Fibroblast of lung (primary cell): Measurements from ENCODE around the gene BBX. TPM values are rescaled to one million over a fixed set of nuclear protein-coding genes. Genes with fewer than 3 reads are reported as not detected.
"Not testable (repeated sequence)": the region's sequence is repeated elsewhere in the genome, so short reads cannot be mapped to it uniquely, and the experiment has no call there.

Source experiments
- DNase-seq, 2 donors: peaks; one replicate each; pipeline versions ENCODE4 v3.0.0 to v3.0.0-alpha.2; 2010; ENCODE audit warnings: low read depth in 2 of 2
- H2AFZ ChIP-seq: 2 replicates; pipeline ENCODE4 v1.5.1; 2012; ENCODE audit warnings: low read length, control low read depth, inconsistent platforms
- H3K27ac ChIP-seq: 2 replicates; pipeline ENCODE4 v1.5.1; 2011; ENCODE audit warnings: low read length, control low read depth; ENCODE audit not compliant: insufficient read depth
- H3K27me3 ChIP-seq: 2 replicates; pipeline ENCODE4 v1.5.1; 2011; ENCODE audit warnings: mild to moderate bottlenecking, low read length; ENCODE audit not compliant: control insufficient read depth, insufficient read depth
- H3K36me3 ChIP-seq: 2 replicates; pipeline ENCODE4 v1.5.1; 2011; ENCODE audit warnings: low read length; ENCODE audit not compliant: control insufficient read depth, insufficient read depth
- H3K4me1 ChIP-seq: 2 replicates; pipeline ENCODE4 v1.5.1; 2011; ENCODE audit warnings: low read length; ENCODE audit not compliant: control insufficient read depth, insufficient read depth; ENCODE audit errors: extremely low read depth
- H3K4me2 ChIP-seq: 2 replicates; pipeline ENCODE4 v1.5.1; 2011; ENCODE audit warnings: low read length, control low read depth; ENCODE audit not compliant: insufficient read depth; ENCODE audit errors: extremely low read depth
- H3K4me3 ChIP-seq, 4 experiments: fragments of 200-600 bp in 1 of 4; sonication (generic) in 1 of 4; replicated peaks in 1 of 4; 2 replicates each; pipeline ENCODE4 v1.5.1; 2011 to 2016; ENCODE audit warnings: low read length in 4 of 4, low read depth in 3 of 4, mild to moderate bottlenecking in 3 of 4, control low read depth in 2 of 4, inconsistent platforms in 1 of 4, mixed read lengths in 1 of 4; ENCODE audit not compliant: insufficient read depth in 1 of 4; ENCODE audit errors: control extremely low read depth in 1 of 4
- H3K79me2 ChIP-seq: 2 replicates; pipeline ENCODE4 v1.5.1; 2012; ENCODE audit warnings: mild to moderate bottlenecking, low read length, inconsistent platforms; ENCODE audit not compliant: control insufficient read depth, insufficient read depth
- H3K9ac ChIP-seq: 2 replicates; pipeline ENCODE4 v1.5.1; 2011; ENCODE audit warnings: mild to moderate bottlenecking, low read length, control low read depth; ENCODE audit not compliant: insufficient read depth
- H3K9me3 ChIP-seq: 2 replicates; pipeline ENCODE4 v1.5.1; 2012; ENCODE audit warnings: low read depth, low read length; ENCODE audit not compliant: control insufficient read depth, insufficient read depth
- H4K20me1 ChIP-seq: 2 replicates; pipeline ENCODE4 v1.5.1; 2011; ENCODE audit warnings: low read length; ENCODE audit not compliant: control insufficient read depth, insufficient read depth; ENCODE audit errors: extremely low read depth
- CTCF ChIP-seq, 2 donors: IDR thresholded peaks in 1 of 2; conservative IDR thresholded peaks in 1 of 2; 1 replicate in 1 of 2; 2 replicates in 1 of 2; pipeline ENCODE4 v1.5.1; 2011 to 2012; ENCODE audit warnings: low read length in 2 of 2, control low read depth in 1 of 2, inconsistent platforms in 1 of 2, low read depth in 1 of 2, mild to moderate bottlenecking in 1 of 2
- EZH2 ChIP-seq: IDR thresholded peaks from 2 replicates; pipeline ENCODE4 v1.5.1; 2012; ENCODE audit warnings: low read length, control low read depth, mild to moderate bottlenecking; ENCODE audit errors: missing control alignments
- polyA plus RNA-seq, 2 donors: library from polyadenylated mRNA; depleted of rRNA in 1 of 2; stranded (reverse) in 1 of 2; unstranded in 1 of 2; fragments of >200 nt; gene quantifications; 2 replicates each; pipeline ENCODE4 v1.2.1, GENCODE V29; 2011 to 2012; ENCODE audit warnings: missing spikeins in 1 of 2
- total RNA-seq: library from RNA; depleted of rRNA; stranded (reverse); fragments of >200 nt; gene quantifications from 2 replicates; pipeline ENCODE4 v1.2.1, GENCODE V29; 2014

The BBX gene
- total and polyA plus RNA-seq, 2 donors (not counting 1 experiment from before 2014, with no cell fraction given): 50.0 to 71.2 TPM

- Histone ChIP-seq H3K79me2 (no peaks in the 10 kb centered on the region), H3K27ac (no peak overlapping the region), H3K27me3 (no peaks in the 10 kb centered on the region), H3K4me1 (peaks cover 2% of the 10 kb centered on the region), H3K9ac (no peak overlapping the region), H3K9me3 (no peaks in the 10 kb centered on the region), H3K4me2 (no peak overlapping the region), H4K20me1 (no peaks in the 10 kb centered on the region), H2AFZ (no peak overlapping the region), H3K4me3 (no peak overlapping the region), H3K36me3 (no peaks in the 10 kb centered on the region)
- TF ChIP-seq CTCF (conservative IDR thresholded peaks at IDR 0.05 in 1 of 2, IDR thresholded peaks at IDR 0.05 in 1 of 2; ENCODE audit: low read depth in 1 of 2, low read length in 2 of 2) (peak in 1 of 2 donors; percentile 1), EZH2 (no peak)
- no peak for DNase-seq
These were observed 164.4 kb downstream of the BBX start for GRCh38 chr3:107687056-107687581.

DNA sequence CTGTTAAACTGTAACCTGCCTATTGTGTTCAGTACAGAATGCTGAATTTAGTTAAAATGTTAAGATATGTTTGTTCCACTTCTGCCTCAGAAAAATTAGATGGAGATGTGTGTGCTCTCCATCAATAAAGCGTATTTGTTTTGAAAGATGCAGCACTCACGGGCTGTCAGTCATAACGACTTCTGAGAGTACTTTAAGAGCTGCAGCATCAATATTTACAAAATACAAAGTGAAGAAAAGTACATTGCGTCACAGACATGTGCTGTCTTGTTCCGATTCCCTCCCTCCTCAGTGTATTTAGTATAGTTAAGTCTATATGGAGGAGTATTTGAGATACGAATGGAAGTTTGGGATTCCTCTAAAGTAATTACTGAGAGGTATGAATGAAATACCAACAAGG is 166.6 kb downstream of the BBX start:
- H3K4me3 ChIP-seq: no peak overlapping the region
- no peaks in the 10 kb centered on the region for H3K4me1 ChIP-seq
- TF ChIP-seq EZH2 (no peak), CTCF (conservative IDR thresholded peaks at IDR 0.05 in 1 of 2, IDR thresholded peaks at IDR 0.05 in 1 of 2; ENCODE audit: low read depth in 1 of 2, low read length in 2 of 2) (no peak)
- no peak overlapping the region for H2AFZ ChIP-seq
- H4K20me1 ChIP-seq: no peaks in the 10 kb centered on the region
- no peaks in the 10 kb centered on the region for H3K27me3 ChIP-seq
- H3K79me2 ChIP-seq: no peaks in the 10 kb centered on the region
- DNase-seq: peak in 1 of 2 donors; percentile 28
- H3K9me3 ChIP-seq: no peaks in the 10 kb centered on the region
- no peaks in the 10 kb centered on the region for H3K36me3 ChIP-seq
- no peak overlapping the region for H3K9ac ChIP-seq
- H3K4me2 ChIP-seq: no peak overlapping the region
- H3K27ac ChIP-seq: no peak overlapping the region

GRCh38 chr3:107690522-107691138 is 167.9 kb downstream of the BBX start:
- H4K20me1 ChIP-seq: no peaks in the 10 kb centered on the region
- no peaks in the 10 kb centered on the region for H3K9me3 ChIP-seq
- H3K4me1 ChIP-seq: no peaks in the 10 kb centered on the region
- H3K9ac ChIP-seq: no peak overlapping the region
- TF ChIP-seq CTCF (conservative IDR thresholded peaks at IDR 0.05 in 1 of 2, IDR thresholded peaks at IDR 0.05 in 1 of 2; ENCODE audit: low read depth in 1 of 2, low read length in 2 of 2) (peak; percentile 30 to 58), EZH2 (no peak)
- H3K4me3 ChIP-seq: no peak overlapping the region
- H2AFZ ChIP-seq: no peak overlapping the region
- H3K27ac ChIP-seq: no peak overlapping the region
- no peaks in the 10 kb centered on the region for H3K27me3 ChIP-seq
- peak; percentile 64 to 80 for DNase-seq
- no peaks in the 10 kb centered on the region for H3K36me3 ChIP-seq
- H3K4me2 ChIP-seq: no peak overlapping the region
- no peaks in the 10 kb centered on the region for H3K79me2 ChIP-seq

DNA sequence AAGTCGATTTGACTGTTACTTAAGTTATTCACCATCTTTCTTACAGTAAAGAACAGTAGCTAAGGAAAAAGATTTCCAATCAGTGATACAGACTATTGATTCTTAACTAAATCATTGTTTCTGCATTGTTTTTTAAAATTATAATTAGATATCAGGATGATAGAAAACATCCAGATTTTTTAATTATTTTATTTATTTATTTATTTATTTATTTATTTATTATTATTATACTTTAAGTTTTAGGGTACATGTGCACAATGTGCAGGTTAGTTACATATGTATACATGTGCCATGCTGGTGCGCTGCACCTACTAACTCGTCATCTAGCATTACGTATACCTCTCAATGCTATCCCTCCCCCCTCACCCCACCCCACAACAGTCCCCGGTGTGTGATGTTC is 169.2 kb downstream of the BBX start:
- not testable (repeated sequence) for H4K20me1 ChIP-seq, H3K9me3 ChIP-seq, DNase-seq, H3K36me3 ChIP-seq, H3K4me2 ChIP-seq, H3K27me3 ChIP-seq, H3K9ac ChIP-seq, H2AFZ ChIP-seq, H3K4me3 ChIP-seq, H3K4me1 ChIP-seq, H3K27ac ChIP-seq, H3K79me2 ChIP-seq

DNA sequence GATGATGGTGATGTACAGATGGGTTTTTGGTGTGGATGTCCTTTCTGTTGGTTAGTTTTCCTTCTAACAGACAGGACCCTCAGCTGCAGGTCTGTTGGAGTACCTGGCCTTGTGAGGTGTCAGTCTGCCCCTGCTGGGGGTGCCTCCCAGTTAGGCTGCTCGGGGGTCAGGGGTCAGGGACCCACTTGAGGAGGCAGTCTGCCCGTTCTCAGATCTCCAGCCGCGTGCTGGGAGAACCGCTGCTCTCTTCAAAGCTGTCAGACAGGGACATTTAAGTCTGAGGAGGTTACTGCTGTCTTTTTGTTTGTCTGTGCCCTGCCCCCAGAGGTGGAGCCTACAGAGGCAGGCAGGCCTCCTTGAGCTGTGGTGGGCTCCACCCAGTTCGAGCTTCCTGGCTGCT is 174.6 kb downstream of the BBX start:
- DNase-seq, H2AFZ ChIP-seq, H3K4me2 ChIP-seq, H3K4me3 ChIP-seq, H4K20me1 ChIP-seq, H3K27me3 ChIP-seq, H3K9me3 ChIP-seq, H3K9ac ChIP-seq, H3K4me1 ChIP-seq, H3K36me3 ChIP-seq, H3K27ac ChIP-seq, H3K79me2 ChIP-seq: not testable (repeated sequence)
